Activated CD8-positive, alpha-beta memory T cell treated with anti-CD3 and anti-CD28 coated beads for 4 hours (primary cell): ENCODE data around the gene UPF3B.
"Not testable (repeated sequence)": the region's sequence is repeated elsewhere in the genome, so short reads cannot be mapped to it uniquely, and the experiment has no call there.

Source experiments
- DNase-seq, 2 donors: peaks; one replicate each; pipeline ENCODE4 v3.0.0-alpha.2; 2020; ENCODE audit warnings: low read depth in 2 of 2

Gene UPF3B

GRCh38 chrX:119826399-119826959 lies 26.3 kb downstream of the UPF3B start:
- no peak for DNase-seq

GRCh38 chrX:119824221-119824620 lies 28.5 kb downstream of the UPF3B start:
- DNase-seq: not testable (repeated sequence)

DNA sequence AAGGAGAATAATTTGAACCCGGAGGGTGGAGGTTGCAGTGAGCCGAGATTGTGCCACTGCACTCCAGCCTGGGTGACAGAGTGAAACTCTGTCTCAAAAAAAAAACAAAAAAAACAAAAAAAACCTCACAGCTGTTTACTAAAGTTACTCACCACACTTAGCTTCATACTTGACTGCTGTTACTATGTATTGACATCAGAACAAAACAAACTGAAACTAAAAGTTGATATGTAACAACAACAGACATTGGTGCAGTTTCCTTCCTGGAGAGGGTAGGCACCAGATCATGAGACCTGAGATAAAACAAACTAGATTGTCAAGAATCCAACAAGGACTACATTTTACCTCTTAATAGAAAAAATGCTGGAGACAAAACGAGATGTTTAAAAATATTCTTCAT lies 31.1 kb downstream of the UPF3B start:
- DNase-seq: not testable (repeated sequence)

DNA sequence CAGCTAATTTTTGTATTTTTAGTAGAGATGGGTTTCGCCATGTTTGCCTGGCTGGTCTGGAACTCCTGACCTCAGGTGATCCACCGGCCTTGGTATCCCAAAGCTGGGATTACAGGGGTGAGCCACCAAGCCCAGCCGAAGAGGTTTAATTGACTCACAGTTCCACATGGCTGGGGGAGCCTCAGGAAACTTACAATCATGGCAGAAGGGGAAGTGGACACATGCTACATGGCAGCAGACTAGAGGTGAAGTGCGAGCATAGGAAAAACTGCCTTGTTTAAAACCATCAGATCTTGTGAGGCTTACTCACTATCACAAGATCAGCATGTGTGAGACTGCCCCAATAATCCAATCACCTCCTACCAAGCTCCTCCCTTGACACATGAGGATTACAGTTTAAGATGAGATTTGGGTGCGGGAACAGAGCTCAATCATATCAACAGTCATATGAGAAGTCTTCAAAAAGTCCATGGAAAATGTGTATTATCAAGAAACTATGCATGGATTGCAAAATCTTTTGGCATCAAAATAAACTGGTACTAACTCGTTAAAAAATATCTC lies 35.6 kb downstream of the UPF3B start:
- no peak for DNase-seq

DNA sequence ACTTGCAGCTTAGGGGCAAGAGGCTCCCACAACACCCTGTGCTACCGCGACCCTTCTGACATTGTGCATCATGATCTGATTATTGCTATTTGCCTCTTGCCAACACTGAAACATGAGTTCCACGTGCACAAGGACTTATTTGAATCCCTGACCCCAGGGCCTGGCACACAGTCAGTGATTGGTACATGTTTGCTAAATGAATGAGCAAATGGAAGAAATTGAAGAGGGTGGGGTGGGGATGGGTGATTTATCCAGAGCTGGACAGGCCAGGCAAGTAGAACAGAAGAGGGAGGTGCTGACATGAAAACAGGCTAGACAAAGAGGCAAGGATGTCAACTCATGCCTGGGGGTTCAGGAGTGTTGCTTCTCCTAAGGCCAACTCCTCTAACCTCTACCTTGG lies 36.5 kb downstream of the UPF3B start:
- no peak for DNase-seq

DNA sequence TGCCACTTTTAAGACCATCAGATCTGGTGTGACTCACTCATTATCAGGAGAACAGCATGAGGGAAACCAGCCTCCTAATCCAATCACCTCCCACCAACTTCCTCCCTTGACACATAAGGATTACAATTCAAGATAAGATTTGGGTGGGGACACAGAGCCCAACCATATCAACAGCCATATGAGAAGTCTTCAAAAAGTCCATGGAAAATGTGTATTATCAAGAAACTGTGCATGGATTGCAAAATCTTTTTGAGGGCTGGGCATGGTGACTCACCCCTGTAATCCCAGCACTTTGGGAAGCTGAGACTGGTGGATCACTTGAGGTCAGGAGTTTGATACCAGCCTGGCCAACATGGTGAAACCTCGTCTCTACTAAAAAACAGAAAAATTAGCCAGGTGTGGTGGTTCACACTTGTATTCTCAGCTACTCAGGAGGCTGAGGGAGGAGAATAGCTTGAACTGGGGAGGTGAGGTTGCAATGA lies 43.5 kb downstream of the UPF3B start:
- DNase-seq: no peak

GRCh38 chrX:119808461-119808860 lies 44.3 kb downstream of the UPF3B start:
- DNase-seq: not testable (repeated sequence)

- DNase-seq: no peak
Observed at GRCh38 chrX:119802546-119802945, 50.2 kb downstream of the UPF3B start.

GRCh38 chrX:119801253-119802221 lies 51.2 kb downstream of the UPF3B start:
- DNase-seq: no peak

GRCh38 chrX:119791437-119792231 lies 61.1 kb downstream of the UPF3B start, which contains the start of gene RPL39:
Gene RPL39, minus strand, starts transcription at chrX:119791630. Its CDS starts 54 bp downstream, at chrX:119791576.
- peak; percentile 53 to 65 for DNase-seq

DNA sequence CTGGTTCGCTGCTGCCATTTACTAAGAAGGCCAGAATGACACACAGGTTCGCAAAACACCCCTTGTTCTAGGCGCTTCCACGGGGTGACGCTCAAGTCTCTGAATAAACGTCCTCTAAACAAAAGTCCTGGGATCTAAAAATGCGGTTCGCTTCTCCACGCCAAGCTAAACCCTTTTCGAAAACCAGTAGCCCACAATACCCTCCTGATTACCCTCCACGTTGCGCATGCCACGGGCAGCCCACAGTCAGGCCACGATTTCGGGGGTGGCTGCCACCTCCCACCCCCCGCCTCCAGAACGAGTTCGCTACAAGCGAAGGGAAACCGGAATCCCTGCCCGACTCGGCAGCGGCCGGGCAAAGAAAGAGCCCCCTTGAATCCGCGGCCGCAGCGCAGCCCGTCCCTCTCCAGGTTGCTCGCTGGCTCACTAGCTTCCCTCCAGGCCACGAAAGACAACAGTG lies 61.8 kb downstream of the UPF3B start:
- DNase-seq: peak; percentile 12 to 14

DNA sequence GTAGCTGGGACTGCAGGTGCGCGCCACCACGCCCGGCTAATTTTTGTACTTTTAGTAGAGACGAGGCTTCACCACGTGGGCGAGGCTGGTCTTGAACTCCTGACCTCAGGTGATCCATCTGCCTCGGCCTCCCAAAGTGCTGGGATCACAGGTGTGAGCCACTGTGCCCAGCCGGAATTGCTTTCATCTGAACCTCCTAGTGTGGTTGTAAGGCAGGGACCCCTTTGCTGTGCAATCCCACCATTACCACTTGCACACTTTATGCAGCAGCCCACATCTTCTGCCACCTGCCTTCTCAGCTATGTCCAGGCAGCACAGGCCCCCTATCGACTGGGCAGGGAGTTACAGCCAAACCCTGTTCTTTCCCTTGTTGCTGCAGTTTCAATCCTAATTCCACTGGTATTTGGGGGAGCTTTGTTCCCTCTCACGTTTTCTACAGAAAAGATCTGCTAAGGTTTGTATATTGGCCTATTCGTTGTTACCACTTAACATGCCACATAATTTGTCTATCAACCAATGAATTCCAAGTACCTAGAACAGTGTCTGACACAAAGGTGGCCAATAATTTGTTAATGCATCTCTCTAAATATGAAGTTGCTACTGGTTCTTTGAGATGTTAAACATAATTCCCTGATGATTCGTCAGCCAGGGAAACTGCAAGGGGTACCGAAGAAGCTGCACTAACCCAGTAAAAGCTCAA lies 67.9 kb downstream of the UPF3B start:
- no peak for DNase-seq
